Measurements from ENCODE around the gene PTPN3.

Gene PTPN3

GRCh38 chr9:109419531-109419930 lies 78.6 kb downstream of the PTPN3 start:
- DNase-seq, result no peak

GRCh38 chr9:109418827-109419226 lies 79.3 kb downstream of the PTPN3 start:
- no peak for DNase-seq

- DNase-seq, result no peak
These were observed 80.2 kb downstream of the PTPN3 start for GRCh38 chr9:109417585-109418544.

GRCh38 chr9:109417054-109417453 lies 81.1 kb downstream of the PTPN3 start:
- no peak for DNase-seq

GRCh38 chr9:109416135-109416706 lies 81.9 kb downstream of the PTPN3 start:
- peak in 1 of 2 donors; percentile 21 for DNase-seq

GRCh38 chr9:109414125-109414785 lies 83.9 kb downstream of the PTPN3 start:
- DNase-seq, result no peak

- peak in 1 of 2 donors; percentile 2 for DNase-seq
These were observed 86.2 kb downstream of the PTPN3 start for GRCh38 chr9:109411798-109412352.

GRCh38 chr9:109411069-109411761 lies 86.9 kb downstream of the PTPN3 start:
- no peak for DNase-seq

- DNase-seq, result no peak
These were observed 88.2 kb downstream of the PTPN3 start for GRCh38 chr9:109409773-109410397.

- DNase-seq, result no peak
These were observed 89.2 kb downstream of the PTPN3 start for GRCh38 chr9:109408759-109409462.

GRCh38 chr9:109403766-109404320 lies 94.3 kb downstream of the PTPN3 start:
- DNase-seq, result no peak

- DNase-seq, result no peak
These were observed 95.0 kb downstream of the PTPN3 start for GRCh38 chr9:109403116-109403515.

GRCh38 chr9:109401990-109402318 lies 96.2 kb downstream of the PTPN3 start:
- DNase-seq, result no peak

GRCh38 chr9:109401169-109401989 lies 96.7 kb downstream of the PTPN3 start:
- no peak for DNase-seq

- DNase-seq, result no peak
These were observed 98.8 kb downstream of the PTPN3 start for GRCh38 chr9:109399258-109399767.

- DNase-seq, result no peak
These were observed 106.9 kb downstream of the PTPN3 start for GRCh38 chr9:109391176-109391575.

- no peak for DNase-seq
These were observed 110.3 kb downstream of the PTPN3 start for GRCh38 chr9:109387856-109388255.

GRCh38 chr9:109387206-109387605 lies 110.9 kb downstream of the PTPN3 start:
- no peak for DNase-seq

- no peak for DNase-seq
These were observed 112.6 kb downstream of the PTPN3 start for GRCh38 chr9:109385499-109385898.

GRCh38 chr9:109383947-109384346 lies 114.2 kb downstream of the PTPN3 start:
- DNase-seq, result no peak

Measured in CD4-positive, alpha-beta T cell treated with Interleukin-1 beta for 1 hour (primary cell).